PC-9 (cell line): ENCODE measurements around the gene LYSMD3.

Experiments used
- EZH2 ChIP-seq: fragments of 200-600 bp; sonication (generic); IDR thresholded peaks from 2 replicates; pipeline ENCODE4 v1.8.0; 2017; ENCODE audit warnings: antibody characterized with exemption, low read depth
- TF ChIP-seq, protein P1 (sequence below): fragments of 200-600 bp; sonication (generic); conservative IDR thresholded peaks from 2 replicates; pipeline ENCODE4 v1.6.1; 2017; ENCODE audit warnings: mixed run types, antibody characterized with exemption, mild to moderate bottlenecking, moderate library complexity

DNA sequence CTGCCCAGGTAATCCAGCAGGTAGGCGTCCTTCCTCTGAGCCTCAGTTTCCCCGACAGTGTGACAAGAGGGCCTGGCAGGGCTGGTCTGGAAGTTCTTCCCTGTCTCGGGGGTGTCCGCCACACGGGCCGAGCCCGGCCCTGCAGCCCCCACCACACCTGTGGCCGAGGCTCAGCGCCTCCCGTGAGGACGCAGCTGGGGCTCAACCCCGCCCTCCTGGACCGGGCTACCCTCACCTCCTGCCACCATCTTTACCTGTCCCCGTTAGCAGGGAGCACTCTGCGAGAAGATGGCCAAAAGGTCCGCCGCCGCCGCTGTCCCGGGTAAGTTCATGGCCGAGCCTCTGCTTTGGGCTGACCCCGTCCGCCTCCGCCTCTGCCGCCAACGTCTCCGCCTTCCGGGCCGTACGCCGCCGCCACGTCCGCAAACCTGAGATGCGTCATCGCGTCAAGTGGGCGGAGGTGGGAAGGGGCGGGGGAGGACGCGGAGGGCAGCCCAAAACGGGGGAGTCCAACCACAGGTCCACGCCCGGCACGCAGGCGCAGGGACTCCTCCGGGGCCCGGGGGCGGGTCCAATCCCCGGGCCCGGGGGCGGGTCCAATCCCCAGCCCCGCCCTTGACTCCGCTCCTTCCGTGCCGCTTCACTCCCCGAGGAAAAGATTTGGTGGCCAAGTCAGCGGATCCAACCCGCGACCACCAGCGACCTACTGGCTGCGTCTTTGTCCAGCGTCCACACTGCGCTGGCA is at the start of gene LYSMD3:
- TF ChIP-seq, protein P1, sequence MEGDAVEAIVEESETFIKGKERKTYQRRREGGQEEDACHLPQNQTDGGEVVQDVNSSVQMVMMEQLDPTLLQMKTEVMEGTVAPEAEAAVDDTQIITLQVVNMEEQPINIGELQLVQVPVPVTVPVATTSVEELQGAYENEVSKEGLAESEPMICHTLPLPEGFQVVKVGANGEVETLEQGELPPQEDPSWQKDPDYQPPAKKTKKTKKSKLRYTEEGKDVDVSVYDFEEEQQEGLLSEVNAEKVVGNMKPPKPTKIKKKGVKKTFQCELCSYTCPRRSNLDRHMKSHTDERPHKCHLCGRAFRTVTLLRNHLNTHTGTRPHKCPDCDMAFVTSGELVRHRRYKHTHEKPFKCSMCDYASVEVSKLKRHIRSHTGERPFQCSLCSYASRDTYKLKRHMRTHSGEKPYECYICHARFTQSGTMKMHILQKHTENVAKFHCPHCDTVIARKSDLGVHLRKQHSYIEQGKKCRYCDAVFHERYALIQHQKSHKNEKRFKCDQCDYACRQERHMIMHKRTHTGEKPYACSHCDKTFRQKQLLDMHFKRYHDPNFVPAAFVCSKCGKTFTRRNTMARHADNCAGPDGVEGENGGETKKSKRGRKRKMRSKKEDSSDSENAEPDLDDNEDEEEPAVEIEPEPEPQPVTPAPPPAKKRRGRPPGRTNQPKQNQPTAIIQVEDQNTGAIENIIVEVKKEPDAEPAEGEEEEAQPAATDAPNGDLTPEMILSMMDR = no peak
- no peak for TF ChIP-seq EZH2
